Renal pelvis (tissue), 12 donors: ENCODE measurements around the gene PLAC8. TPM values are rescaled to one million over a fixed set of nuclear protein-coding genes. Genes with fewer than 3 reads are reported as not detected.
"Not testable (repeated sequence)": the region's sequence is repeated elsewhere in the genome, so short reads cannot be mapped to it uniquely, and the experiment has no call there.

ENCODE experiments used
- DNase-seq: peaks from one replicate; pipeline ENCODE4 v3.0.0-alpha.2; 2013
- long read RNA-seq, 16 experiments: transcript quantifications; one replicate each; lab custom pipeline, GENCODE V29; 2026
- polyA plus RNA-seq, 3 donors: library from polyadenylated mRNA; unstranded; fragments of 120-200 nt; gene quantifications; one replicate each; pipeline ENCODE4 v1.2.1, GENCODE V29; 2013; ENCODE audit not compliant: insufficient read length in 3 of 3

The PLAC8 gene
- 1 to 10 TPM; 2.6 to 3.0 (median 2.9) TPM for polyA plus RNA-seq
- long read RNA-seq, donor 1, partial matches to known transcripts = 0 of 2 reads
- long read RNA-seq, donor 1, other reads (novel, unspliced or antisense) = 0 of 2 reads
- long read RNA-seq, donor 2, partial matches to known transcripts = 0 of 2 reads
- long read RNA-seq, donor 2, other reads (novel, unspliced or antisense) = 0 of 2 reads
- long read RNA-seq, donor 3, partial matches to known transcripts = 0 of 1 reads
- long read RNA-seq, donor 3, other reads (novel, unspliced or antisense) = 0 of 1 reads
- long read RNA-seq, donor 4, partial matches to known transcripts = 0 of 1 reads
- long read RNA-seq, donor 4, other reads (novel, unspliced or antisense) = 0 of 1 reads
- long read RNA-seq, donor 5, partial matches to known transcripts = 0 of 2 reads
- long read RNA-seq, donor 5, other reads (novel, unspliced or antisense) = 0 of 2 reads
- long read RNA-seq, donor 6, partial matches to known transcripts = 0 of 1 reads
- long read RNA-seq, donor 6, other reads (novel, unspliced or antisense) = 0 of 1 reads
- long read RNA-seq, donor 7, partial matches to known transcripts = 0 of 3 reads
- long read RNA-seq, donor 7, other reads (novel, unspliced or antisense) = 0 of 3 reads
- long read RNA-seq, donor 8, partial matches to known transcripts = 0 of 1 reads
- long read RNA-seq, donor 8, other reads (novel, unspliced or antisense) = 0 of 1 reads
- long read RNA-seq, donor 9, partial matches to known transcripts = 0 of 3 reads
- long read RNA-seq, donor 9, other reads (novel, unspliced or antisense) = 0 of 3 reads
- long read RNA-seq, donor 10, partial matches to known transcripts = 0 of 2 reads
- long read RNA-seq, donor 10, other reads (novel, unspliced or antisense) = 0 of 2 reads
- long read RNA-seq, donor 11 = 0 reads
- long read RNA-seq, donor 12, partial matches to known transcripts = 0 of 1 reads
- long read RNA-seq, donor 12, other reads (novel, unspliced or antisense) = 0 of 1 reads
- long read RNA-seq, donor 13, partial matches to known transcripts = 0 of 1 reads
- long read RNA-seq, donor 13, other reads (novel, unspliced or antisense) = 0 of 1 reads
- long read RNA-seq, donor 14, partial matches to known transcripts = 0 of 1 reads
- long read RNA-seq, donor 14, other reads (novel, unspliced or antisense) = 0 of 1 reads
- long read RNA-seq, donor 15, transcript PLAC8-201 (5 exons, 1,447 nt) = major isoform, 38 of 40 reads
- long read RNA-seq, donor 15, partial matches to known transcripts = 0 of 40 reads
- long read RNA-seq, donor 15, other reads (novel, unspliced or antisense) = 0 of 40 reads
- long read RNA-seq, donor 16, partial matches to known transcripts = 0 of 2 reads
- long read RNA-seq, donor 16, other reads (novel, unspliced or antisense) = 0 of 2 reads

DNA sequence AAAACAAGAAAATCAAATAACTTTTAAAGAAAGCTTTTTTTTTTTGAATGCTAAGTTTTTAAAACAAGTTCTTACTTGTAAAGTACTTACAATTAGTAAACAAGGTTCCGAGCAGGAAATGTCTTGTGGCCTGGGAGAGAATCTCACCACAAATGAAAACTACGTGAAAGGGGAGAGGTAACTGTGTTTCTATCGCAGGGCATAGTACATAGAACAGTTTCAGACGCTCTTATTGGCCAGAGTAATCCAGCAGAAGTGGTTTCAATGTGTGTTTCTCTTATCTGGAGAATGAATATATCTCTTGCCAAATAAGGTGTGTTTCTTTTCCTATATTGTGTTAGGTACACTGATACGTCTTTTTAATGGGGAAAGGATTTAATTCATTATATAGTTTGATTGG is at the start of gene PLAC8:
Gene PLAC8 (minus strand): TSS at position 154 of the 400 bp plus-strand sequence. CDS start 6,808 bp downstream, outside the sequence.
- no peak for DNase-seq

DNA sequence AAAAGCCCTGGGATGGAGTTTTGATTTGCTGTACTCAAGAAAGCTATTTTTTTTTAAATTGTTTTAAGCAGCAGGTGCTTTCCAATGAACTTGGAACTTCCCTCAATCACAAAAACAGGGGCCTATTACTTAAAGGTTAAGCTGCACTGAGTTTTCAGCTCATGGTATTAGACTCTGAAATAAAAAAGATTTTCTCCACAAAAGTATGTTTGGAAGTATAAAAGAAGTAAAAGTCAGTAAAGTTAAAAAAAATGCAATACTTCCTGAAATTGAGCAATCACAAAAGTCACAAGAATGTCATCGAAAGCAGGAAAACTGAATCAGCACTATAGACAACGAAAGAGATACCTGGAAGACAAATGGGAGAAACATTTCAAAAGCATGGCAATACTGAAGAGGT is 38.9 kb upstream of the PLAC8 start:
- no peak for DNase-seq

- DNase-seq = no peak
Measured at GRCh38 chr4:83152746-83153145, 38.2 kb upstream of the PLAC8 start.

DNA sequence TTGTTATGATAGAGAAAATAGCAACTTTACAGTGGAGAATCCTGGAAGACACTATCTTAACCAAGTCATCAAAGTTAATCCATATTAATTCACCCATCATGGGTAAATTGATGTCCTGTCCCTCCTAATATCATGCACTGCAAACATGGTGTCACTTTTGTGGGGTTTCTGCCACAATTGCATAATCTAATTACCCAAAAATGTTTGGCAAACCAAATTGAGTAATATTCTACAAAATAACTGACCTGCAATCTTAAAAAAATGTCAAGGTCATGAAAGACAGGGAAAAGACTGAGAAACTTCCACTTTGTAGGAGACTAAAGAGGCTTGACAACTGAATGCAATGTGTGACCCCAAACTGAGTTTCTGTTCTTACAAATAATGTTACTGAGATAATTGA is 37.1 kb upstream of the PLAC8 start:
- no peak for DNase-seq

DNA sequence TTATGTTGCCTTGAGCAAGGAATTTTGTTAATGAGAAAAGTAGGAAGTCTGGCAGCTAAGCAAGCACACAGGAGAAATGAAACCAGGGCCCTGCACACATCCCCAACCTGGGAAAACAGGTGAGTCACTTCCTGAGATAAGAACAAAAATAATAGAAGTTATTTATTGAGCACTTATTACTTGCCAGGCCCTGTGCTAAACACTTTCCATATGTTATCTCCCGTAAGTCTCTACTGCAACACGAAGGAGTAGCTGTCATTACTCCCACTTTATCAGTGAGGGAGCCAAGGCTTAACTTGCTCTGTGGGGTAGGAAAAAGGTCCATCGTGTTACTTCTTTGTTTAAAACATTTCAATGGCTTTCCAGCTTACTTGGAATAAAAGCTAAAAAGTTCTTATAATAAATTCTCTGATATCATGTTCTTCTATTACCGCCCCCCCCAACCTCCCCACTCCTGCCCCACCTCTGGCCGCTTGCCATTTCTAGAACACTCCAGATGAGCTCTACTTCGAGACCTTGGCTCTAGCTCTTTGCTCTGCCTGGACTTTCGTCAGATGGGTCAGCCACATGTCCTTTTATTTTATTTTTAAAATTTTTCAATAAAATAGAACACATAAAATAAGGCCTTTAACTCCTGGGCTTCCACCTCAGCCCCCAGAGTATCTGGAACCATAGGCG is 36.3 kb upstream of the PLAC8 start:
- DNase-seq = no peak

GRCh38 chr4:83149865-83150652 is 35.5 kb upstream of the PLAC8 start:
- DNase-seq = no peak

GRCh38 chr4:83146841-83147240 is 32.3 kb upstream of the PLAC8 start:
- no peak for DNase-seq

DNA sequence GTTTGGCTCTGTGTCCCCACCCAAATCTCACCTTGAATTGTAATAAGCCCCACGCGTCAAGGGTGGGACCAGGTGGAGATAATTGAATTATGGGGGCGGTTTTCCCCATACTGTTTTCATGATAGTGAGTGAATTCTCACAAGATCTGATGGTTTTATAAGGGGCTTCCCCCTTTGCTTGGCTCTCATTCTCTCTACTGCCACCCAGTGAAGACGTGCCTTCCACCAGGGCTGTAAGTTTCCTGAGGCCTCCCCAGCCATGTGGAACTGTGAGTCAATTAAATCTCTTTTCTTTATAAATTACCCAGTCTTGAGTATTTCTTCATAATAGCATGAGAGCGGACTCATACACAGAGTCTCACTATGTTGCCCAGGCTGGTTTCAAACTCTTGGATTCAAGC is 31.2 kb upstream of the PLAC8 start:
- not testable (repeated sequence) for DNase-seq

GRCh38 chr4:83139514-83140156 is 25.1 kb upstream of the PLAC8 start:
- DNase-seq = no peak

- DNase-seq = no peak
Measured at GRCh38 chr4:83138946-83139345, 24.4 kb upstream of the PLAC8 start.

GRCh38 chr4:83132065-83132464 is 17.5 kb upstream of the PLAC8 start:
- DNase-seq = no peak

- DNase-seq = no peak
Measured at GRCh38 chr4:83129264-83129663, 14.7 kb upstream of the PLAC8 start.

DNA sequence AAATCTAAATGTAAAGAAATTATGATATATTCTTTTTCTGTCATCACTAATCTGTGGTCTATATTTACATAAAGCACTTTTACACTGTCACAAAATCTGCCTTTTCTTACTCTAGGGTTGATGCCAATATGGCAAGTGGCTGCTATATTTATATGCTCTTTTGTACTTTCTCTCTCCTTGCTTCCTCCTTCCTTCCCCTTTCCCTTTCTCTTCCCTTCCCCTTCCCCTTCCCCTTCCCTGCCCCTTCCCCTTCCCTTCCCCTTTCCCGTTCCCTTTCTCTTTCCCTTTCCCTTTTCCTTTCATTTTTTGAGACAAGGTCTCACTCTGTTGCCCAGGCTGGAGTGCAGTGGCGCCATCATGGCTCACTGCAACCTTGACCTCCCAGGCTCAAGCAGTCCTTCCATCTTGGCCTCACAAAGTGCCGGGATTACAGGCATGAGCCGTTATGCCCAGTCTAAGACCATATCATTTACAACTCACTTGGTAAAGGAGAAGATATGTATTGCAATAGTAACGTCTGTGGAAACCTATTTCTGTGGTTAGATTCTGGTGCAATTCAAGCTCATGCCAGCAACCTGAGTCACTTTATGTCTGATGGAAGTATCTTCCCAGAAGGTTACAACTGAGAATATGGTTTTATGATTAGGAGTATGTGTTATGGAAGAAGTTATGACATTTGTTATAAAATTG is 13.9 kb upstream of the PLAC8 start:
- DNase-seq = no peak

GRCh38 chr4:83125738-83126141 is 11.2 kb upstream of the PLAC8 start:
- DNase-seq = no peak

DNA sequence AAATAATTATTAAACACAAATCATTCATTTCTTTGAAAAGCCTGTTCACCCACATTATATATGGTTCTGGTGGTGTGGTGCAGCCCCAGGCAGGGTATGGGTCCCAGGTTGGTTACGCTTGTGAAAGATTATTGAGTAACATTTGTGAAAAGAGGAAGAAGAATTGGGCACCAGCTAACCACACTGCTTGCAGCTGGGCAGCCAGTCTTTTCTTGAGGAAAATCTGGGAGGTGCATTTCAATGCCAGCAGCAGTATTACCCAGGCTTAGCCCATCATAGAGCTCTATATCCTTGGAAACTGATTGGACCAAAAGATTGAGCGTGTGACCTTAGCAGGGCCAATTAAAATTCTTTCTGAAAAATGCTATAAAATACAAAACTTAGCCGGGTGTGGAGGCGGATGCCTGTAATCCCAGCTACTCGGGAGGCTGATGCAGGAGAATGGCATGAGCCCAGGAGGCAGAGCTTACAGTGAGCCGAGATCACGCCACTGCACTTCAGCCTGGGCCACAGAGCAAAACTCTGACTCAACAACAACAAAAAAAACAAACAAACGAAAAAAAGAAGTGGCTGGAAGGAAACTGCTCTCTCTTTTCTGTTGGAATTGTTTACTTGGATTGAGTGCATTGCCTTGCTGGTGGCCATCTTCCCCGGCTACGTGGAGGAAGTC is 9.7 kb upstream of the PLAC8 start:
- DNase-seq = no peak

DNA sequence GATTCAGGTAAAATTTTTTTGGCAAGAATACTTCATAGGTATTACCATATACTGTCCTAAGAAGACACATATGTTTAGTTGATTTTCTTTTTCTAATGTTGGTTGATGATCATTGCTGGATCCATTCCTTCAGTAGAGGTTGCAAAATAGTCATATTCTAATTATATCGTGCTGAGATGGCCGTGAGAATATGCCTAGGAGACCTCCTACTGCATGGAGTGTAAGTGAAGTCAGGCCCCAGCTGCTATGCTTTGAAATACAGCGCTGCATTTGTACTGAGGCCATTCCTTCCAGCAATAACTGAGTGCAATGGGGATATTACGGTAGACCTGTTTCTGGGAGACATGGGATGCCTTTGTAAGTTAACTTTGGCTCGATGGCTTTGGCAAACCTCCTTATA is 6.7 kb upstream of the PLAC8 start:
- no peak for DNase-seq

DNA sequence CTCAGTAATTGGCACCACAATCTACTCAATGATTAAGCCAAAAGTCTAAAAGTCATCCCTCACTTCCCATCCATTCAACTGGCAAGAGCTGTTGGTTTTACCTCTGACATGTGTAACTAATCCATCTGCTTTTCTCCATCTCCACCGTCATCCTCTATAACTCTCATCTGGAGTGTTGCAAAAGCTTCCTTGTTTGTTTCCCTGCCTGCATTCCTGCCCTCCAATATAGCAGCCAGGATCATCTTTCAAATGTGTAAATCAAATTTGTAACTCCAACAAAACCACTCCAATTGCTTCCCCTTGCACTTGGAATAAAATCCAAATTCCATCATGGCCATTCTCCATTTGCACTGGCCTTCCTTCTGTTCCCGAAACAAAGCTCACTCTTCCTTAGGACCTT is 4.3 kb upstream of the PLAC8 start:
- DNase-seq = no peak

DNA sequence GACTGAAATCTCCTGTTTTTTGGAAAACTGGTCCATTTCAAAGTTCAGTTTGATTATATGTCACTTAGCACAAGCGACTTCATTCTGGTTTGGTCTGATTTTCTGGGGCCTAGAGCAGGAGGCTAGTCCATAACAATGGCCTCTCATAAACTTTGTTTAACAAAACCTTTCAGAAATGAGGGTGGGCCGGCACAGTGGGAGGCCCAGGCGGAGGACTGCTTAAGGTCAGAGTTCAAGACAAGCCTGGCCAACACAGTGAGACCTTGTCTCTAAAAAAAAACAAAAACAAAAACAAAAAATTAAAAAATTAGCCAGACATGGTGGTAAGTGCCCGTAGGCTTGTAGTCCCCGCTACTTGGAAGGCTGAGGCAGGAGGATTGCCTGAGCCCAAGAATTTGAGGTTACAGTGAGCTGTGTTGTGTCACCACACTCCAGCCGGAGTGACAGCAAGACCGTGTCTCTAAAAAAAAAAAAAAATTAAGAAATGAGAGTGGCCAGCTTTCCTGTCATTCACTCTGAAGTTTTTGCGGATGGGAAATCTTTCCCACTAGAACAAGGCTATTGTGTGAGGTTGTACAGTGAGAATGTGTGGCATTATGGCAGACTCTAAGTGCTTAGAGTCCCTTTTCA is 1.2 kb upstream of the PLAC8 start:
- no peak for DNase-seq
